GM19099 (cell line): ENCODE data around the gene PSIP1.

Experiments
- POLR2A ChIP-seq: IDR thresholded peaks from 3 replicates; pipeline ENCODE4 v1.6.1; 2011; ENCODE audit warnings: low read depth; ENCODE audit not compliant: insufficient read length; ENCODE audit errors: extremely low read depth

PSIP1 gene

DNA sequence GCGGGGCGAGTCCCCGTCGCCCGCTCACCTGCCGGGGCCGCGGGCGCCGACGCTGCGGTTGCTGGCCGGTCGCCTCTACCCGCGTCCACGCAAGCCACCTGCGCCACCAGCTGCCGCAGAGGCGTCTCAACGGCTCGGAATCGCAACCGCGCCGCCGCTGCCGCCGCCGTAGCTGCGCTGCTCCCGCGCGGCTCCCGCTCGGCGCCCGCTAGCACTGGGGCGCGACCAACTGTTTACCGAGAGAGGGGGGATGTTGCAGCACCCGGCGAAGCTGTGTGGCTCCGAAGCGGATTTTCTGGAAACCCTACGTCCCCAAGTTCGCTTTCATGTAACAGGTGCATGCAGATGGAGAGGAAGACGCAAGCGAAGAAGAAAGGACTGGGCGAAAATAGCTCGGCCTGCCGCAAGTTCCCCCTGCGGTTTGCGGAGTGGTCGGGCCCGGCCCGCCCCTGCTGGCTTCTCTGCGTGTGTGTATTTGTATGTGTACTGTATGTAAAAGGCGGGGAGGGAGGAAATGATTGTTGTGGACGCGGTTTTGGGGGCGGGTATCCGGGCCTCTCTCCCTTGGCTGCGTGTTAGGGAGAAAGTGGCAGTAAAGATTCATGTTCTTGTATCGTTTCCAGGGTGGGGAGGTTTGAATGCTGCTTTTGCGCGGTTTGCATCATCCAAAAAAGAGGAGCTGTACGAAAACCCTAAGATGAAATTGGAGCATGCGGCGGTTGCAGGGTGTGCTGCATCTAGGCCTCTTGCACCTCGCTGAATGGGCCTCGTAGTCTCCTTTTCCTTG lies at the start of gene PSIP1:
Gene PSIP1 (minus strand): TSS at position 182 of the 787 bp plus-strand sequence. CDS start 782 bp downstream, outside the sequence.
- TF ChIP-seq POLR2A: peak; percentile 95

DNA sequence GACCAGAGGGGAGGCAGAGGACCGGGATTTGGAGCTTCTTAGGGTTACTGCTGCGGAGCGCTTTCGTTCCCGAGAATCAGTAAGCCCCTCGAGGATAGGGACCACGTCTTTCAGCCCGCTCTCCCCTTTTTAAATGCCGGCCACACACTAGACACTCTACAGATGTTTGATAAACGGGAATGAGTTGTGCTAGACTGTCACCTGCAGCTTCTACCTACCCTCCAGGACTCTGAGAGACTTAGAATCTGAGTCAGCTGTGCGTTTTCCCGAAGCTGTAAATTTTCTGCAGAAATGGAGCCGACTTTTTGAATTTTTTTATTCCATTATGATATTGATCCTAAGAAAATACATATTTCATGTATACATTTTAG lies 42.7 kb upstream of the PSIP1 start:
- no peak for TF ChIP-seq POLR2A

DNA sequence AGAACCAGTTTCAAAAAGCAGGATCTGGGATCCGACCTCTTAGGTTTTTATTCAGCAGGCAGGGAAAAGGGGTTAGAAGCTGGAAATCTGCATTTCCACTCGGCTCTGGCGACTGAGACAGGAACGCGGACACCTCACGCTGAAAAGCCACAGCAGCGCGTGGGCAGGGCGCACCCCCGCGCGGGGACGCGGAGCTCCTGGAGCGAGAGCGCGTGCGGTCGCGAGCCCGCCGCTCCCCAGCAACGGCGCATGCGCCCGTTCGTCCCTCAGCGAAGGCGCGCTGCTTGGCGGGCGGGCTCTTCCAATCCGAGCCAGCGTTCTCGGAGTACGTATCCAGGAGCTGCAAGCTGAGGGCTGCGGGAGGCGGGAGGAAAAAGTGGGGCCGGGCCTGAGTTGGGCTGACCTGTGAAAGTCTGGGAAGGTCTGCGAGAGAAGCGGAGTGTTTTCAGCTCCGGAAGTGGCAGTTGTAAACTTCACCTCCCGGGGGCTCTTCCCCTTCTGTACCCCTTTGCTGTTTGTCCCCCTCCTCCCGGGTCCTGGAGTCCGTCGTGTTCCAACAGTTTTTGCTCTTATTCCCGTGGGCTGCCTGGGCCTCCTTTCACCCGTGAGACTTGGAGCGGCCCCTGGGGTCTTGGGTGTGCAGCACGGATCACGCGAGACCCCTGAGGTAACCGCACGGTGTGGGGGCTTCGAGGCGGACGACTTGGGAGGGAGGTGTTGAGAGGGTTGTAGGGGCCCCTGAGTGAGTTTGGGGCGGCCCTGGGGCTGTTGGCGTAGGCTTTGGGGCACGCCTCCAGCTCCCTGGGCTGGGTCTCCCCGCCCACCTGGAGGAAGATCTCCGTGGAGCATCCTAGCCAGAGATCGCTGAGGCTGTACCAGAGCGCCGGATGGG lies 42.1 kb upstream of the PSIP1 start, which contains the start of gene CCDC171:
Gene CCDC171 (plus strand): TSS at position 408 of the 892 bp plus-strand sequence. CDS start 11,046 bp downstream, outside the sequence.
- peak; percentile 62 for TF ChIP-seq POLR2A

DNA sequence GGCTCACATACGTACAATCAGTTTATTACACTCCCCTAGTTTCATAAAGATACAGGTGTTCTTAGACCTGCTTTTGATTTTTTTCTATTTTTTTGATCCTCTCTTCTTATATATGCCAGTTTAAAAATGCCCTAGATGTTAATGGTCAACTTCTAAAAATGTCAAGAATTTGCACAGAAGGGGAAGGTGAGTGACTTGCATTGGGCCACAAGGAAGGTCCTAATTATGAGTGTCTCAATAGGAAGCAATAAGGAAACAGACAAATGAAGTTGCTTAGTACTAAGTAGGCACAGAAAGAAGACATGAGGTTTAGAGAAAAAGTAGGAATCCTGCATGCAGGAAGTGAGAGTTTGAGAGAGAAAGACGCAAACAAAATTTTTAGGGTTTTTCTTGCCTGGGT lies 38.8 kb upstream of the PSIP1 start:
- no peak for TF ChIP-seq POLR2A

DNA sequence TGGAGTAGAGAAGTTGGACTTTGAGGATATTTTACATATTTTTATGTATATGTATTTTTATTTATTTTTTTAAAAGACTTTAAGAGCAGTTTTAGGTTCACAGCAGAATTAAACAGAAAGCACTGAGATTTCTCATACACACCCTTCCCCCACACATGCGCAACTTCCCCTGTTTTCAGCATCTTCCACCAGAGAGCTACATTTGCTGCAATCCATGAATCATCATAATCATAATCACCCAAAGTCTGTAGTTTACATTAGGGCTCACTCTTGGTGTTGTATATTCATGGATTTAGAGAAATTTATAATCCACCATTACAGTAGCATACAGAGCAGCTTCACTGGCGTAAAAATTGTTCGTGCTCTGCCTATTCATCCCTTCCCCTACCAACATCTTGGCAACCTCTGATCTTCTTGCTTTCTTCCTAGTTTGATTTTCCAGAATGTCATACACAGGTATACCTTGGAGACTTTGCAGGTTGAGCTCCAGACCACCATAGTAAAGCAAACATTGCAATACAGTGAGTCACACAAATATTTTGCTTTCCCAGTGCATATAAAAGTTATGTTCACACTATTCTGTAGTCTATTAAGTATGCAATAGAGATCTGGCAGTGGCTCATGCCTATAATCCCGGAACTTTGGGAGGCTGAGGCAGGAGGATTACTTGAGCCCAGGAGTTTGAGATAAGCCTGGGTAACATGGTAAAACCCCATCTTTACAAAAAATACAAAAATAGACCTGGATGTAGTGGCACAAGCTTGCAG lies 32.5 kb upstream of the PSIP1 start:
- no peak for TF ChIP-seq POLR2A

DNA sequence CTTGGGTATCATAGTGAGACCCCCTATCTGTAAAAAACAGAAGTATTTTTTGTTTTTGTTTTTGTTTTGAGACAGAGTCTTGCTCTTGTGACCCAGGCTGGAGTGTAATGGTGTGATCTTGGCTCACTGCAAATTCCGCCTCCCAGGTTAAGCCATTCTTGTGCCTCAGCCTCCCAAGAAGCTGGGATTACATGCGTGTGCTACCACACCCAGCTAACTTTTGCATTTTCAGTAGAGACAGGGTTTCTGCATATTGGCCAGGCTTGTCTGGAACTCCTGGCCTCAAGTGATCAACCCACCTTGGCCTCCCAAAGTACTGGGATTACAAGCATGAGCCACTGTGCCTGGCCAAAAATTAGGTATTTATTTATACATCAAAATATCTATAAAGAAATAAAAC lies 31.9 kb upstream of the PSIP1 start:
- no peak for TF ChIP-seq POLR2A

DNA sequence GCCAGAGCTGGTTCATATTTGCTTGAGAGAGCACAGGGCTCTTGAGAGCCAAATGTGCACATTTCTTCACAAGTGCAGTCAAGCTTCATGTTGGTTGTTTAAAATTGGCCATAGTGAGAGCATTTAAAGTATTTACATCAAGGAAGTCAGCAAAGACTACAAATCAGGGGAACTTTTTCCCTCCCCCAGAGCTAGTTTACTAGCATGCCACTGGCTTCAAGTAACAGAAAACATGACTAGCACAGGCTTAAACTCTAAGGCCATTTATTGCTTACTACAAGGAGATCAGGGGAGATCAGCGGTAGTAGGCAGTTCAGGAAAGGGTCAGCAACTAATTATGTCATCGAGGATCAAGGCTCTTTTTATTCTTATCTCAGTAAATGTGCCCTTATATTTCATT lies 31.1 kb upstream of the PSIP1 start:
- TF ChIP-seq POLR2A: no peak

DNA sequence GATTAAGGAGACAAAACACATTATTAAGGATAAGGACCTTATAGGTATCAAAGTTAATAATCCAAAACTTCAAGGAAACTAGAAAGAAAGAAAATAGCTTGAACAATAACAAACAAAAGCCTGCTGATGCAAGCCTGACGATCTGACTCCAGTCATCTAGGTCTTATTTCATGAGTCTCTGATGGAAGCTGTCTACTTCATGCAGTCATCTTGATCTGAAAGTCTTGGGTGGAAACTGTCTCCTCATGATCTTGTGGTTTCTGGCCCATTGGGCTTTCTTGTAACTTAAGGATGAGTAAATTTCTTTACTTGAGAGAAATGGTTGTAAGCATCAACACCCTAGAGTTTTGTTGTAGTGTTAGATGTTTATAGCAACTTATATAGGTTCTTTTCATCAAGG lies 20.6 kb upstream of the PSIP1 start:
- no peak for TF ChIP-seq POLR2A

DNA sequence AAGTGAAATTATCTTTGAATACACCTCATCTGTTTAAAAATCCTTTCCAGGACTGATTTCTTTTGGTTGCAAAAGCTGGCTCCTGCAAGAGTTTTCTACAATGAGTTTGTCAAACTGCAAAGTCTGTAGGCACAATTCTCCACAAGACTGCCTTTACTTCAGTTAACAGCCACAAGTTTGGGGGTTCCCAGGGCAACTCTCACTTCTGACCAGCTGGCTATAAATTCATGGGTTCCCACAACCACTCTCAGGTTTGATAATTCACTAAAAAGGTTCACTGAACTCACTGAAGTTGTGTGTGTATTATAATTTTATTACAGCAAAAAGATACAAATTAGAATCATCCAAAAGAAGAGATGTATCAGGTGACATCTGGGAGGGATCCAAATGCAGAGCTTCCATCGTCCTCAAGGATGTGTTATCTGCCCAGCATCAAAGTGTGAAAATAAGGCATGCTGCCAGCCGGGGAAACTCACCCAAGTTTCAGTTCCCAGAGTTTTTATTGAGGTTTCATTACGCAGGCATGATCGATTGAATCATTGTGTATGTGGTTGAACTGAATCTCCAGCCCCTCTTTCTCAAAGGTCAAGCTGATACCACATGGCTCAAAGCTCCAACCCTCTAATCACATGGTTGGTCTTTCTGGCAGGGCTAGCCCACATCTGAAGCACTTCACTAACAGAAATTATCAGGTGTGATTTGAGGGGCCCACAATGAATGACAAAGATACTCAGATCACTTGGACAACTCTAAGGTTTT lies 19.0 kb upstream of the PSIP1 start:
- TF ChIP-seq POLR2A: no peak

DNA sequence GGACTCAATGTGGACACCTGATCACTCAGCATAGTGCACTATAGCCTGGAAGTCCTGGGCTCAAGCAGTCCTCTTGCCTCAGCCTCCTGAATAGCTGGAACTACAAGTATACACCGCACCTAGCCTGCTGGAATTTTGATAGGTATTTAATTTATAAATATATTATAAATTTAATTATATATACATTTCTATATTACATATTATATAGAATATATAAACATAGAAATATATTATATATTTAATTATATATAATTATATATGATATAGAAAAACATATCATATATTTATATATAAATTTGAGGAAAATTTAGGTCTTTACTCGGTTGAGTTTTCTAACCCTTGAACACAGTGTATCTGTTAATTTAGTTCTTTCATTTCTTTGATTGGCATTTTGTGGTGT lies 15.2 kb upstream of the PSIP1 start:
- no peak for TF ChIP-seq POLR2A

GRCh38 chr9:15524845-15525455 lies 14.2 kb upstream of the PSIP1 start:
- TF ChIP-seq POLR2A: no peak

- TF ChIP-seq POLR2A: no peak
Measured at GRCh38 chr9:15522130-15522755, 11.5 kb upstream of the PSIP1 start.

GRCh38 chr9:15521254-15521653 lies 10.5 kb upstream of the PSIP1 start:
- no peak for TF ChIP-seq POLR2A
